ENCODE results near the gene FBXO40.

The FBXO40 gene

GRCh38 chr3:121619691-121620090 lies 26.5 kb downstream of the FBXO40 start:
- no peak for DNase-seq

GRCh38 chr3:121621491-121621890 lies 28.3 kb downstream of the FBXO40 start:
- DNase-seq: no peak

GRCh38 chr3:121624147-121624899 lies 31.1 kb downstream of the FBXO40 start:
- no peak for DNase-seq

DNA sequence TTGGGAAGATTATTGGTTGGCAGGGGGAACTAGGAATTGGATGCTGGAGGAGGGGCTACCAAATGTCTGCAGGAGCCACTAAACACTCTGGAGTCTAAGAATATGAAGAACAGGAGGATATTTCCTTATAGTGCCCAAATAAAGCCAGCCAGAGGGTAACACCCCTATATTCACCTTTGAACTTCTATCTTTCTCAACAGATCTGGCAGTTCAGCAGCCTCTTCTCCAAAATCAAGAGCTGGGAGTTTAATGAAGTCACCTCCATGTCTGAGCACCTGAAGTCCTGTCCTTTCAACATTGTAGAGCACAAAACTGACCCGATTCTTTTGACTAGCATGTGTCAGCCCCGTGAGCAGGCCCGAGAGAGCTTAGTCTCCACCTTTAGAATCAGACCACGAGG lies 33.3 kb downstream of the FBXO40 start:
- DNase-seq: no peak

- no peak for DNase-seq
These were observed 34.0 kb downstream of the FBXO40 start for GRCh38 chr3:121627211-121627610.

- DNase-seq: no peak
These were observed 34.4 kb downstream of the FBXO40 start for GRCh38 chr3:121627622-121628021.

GRCh38 chr3:121629601-121630000 lies 36.4 kb downstream of the FBXO40 start:
- no peak for DNase-seq

DNA sequence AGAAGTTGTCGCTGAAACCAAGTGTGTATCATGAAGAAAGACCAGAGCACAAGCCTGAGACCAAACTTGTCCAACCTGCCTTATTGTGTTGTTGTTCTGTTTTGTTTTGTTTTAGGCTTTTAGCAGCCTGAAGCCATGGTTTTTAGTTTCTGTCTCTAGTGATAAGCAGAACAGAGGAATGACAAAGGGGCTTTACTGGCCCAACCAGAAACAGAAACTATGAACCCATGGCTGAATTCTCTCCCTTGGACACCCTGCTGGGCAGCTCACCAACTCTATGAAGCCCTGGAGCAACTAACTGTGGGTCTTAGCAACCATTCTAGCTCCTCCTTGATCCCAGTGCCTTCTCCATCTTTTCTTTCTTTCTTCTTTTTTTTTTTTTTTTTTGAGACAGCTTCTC lies 37.2 kb downstream of the FBXO40 start:
- DNase-seq: no peak

DNA sequence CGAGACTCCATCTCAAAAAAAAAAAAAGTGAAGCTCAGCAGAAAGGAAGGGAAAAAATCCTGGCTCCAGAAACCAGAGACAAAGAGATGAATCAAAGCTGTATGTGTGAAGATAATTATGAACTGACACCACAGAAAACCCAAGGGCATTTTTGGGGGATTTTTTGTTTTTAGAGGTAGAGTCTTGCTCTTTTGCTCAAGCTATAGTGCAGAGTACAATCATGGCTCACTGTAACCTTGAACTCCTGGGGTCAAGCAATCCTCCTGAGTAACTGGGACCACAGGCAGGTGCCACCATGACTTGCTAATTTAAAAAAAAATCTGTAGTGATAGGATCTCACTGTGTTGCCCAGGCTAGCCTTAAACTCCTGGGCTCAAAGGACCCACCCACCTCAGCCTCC lies 44.7 kb downstream of the FBXO40 start:
- DNase-seq: peak in 1 of 2 donors; percentile 7

DNA sequence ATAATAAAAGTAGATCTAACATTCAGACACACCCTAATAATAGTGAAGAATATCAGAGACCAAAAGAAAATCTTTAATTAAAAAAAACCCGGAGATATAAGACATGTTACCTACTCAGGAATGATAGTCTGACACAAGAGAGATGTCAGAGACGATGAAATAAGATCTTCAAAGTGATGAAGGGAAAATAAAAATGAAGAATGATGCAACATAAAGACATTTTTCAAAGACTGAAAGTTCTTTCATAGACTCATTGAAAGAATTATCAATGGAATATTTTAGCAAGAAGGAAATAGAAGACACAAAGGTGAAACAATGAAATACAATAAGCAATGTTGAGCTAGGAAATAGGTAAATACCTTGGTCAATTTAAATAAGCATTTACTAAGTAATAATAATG lies 47.9 kb downstream of the FBXO40 start:
- no peak for DNase-seq

GRCh38 chr3:121642601-121643314 lies 49.6 kb downstream of the FBXO40 start:
- DNase-seq: no peak

DNA sequence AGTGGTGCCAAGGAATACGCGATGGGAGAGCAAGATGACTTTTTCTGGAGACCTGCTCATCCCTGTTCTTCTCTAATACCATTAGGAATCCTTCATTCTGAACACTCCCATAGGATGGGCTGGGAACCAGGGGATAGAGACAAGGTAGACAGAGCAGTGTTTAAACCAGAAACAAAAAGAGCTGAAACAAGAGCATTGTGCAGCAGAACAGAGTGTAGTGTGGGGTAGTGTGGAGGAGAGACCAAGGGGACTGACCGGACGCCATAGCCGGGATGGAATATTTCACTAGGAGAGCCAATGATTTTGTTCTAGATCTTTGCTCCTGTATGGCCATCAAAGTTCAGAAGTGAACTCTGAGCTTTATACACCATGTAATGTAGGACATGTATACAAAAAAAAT lies 51.9 kb downstream of the FBXO40 start:
- DNase-seq: no peak

- no peak for DNase-seq
These were observed 55.2 kb downstream of the FBXO40 start for GRCh38 chr3:121648219-121648958.

DNA sequence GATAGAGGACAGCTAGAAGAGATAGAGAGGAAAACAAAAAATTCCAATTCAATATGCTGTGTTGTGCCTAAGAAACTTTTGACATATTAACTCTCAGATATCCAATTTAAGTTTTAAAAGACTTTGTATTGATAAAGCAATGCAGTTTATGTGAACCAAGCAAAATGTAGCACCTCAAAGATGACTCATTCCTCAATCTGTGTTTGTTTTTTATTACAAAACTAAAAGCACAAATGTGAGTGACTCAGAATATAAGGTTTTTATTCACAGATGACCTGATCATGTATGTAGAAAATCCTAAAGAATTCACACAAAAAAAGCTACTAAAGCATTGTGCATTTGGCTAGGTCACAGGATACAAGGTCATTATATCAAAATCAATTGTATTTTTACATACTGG lies 56.5 kb downstream of the FBXO40 start:
- DNase-seq: no peak

DNA sequence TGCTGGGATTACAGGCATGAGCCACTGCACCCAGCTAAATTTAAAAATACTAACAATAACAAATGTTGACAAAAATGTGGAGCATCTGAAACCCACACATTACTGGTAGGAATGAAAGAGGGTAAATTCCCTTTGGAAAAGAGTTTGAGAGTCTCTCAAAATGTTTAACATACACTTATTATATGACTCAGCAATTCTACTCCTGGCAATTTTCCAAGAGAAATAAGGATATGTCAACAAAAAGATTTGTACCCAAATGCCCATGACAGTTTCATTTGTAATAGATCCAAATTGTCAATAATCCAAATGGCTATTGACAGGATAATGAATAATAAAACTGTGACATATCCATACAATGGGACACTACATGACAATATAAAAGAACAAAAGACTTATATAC lies 58.5 kb downstream of the FBXO40 start:
- DNase-seq: peak in 1 of 2 donors; percentile 8

- no peak for DNase-seq
These were observed 61.6 kb downstream of the FBXO40 start for GRCh38 chr3:121654493-121655385.

DNA sequence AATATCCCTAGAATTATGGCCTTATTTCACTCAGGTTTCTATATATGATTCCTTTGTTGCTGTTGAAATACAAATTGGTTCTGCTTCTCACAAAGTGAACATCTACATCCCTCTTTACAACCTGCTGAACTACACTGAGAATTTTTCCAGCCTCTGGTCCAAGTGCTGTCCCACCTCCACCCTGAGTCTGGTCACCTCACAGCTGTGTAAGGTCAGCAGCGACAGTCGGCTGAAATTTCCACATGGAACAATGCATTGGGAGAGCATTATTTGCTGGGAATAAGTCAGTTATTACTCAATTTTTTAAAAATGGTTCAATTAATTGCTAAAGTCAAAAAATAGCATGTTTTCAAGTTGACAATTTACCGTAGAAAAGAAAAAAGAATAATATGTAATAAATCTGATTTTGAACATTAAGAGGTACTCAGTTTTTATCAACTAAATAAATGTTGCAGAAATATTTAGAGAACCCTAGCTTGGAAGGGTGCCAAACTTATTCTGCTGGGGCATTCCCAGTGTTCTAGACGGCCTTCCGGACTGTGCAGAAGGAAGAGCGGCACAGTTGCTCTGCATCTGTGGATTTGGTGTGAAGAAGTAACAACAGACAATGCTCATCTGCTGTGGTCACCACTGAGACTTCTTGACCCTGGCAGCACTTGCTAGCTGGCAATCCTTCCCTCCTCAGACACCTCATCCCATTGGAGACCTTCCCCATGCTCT lies 65.7 kb downstream of the FBXO40 start:
- no peak for DNase-seq

GRCh38 chr3:121659586-121659985 lies 66.4 kb downstream of the FBXO40 start:
- peak in 1 of 2 donors; percentile 18 for DNase-seq

GRCh38 chr3:121660356-121661171 lies 67.4 kb downstream of the FBXO40 start, which contains the start of gene HCLS1:
Gene HCLS1 (minus strand): TSS chr3:121660903. CDS start chr3:121658347, 2,556 bp downstream.
- peak; percentile 83 for DNase-seq

DNA sequence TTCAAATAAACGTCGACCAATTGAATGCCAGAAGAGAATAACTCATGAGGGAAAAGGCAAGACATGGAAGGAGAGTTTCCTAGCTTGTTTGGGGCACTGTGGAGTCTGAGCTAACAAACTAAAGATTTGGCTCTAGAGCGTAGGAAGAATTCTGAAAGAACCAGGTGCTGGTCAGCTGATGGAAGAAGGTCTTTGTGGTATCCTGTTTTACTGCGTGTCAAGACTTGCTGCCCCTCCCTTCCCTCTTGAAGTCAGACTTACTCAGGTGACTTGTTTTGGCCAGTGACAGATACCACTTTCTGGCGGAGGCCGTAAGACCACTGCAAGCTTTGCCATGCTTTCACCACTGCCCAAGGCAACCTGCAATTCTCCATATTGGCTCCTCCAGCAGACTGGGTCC lies 68.2 kb downstream of the FBXO40 start:
- no peak for DNase-seq

GRCh38 chr3:121662742-121663141 lies 69.6 kb downstream of the FBXO40 start:
- DNase-seq: no peak
